Placental epithelial cell (primary cell): ENCODE results near the gene SLCO1C1. TPM values are rescaled to one million over a fixed set of nuclear protein-coding genes. Genes with fewer than 3 reads are reported as not detected.

Experiments
- total RNA-seq: library from RNA; depleted of rRNA; stranded (reverse); fragments of >200 nt; gene quantifications from 2 replicates; pipeline ENCODE4 v1.2.3, GENCODE V29; 2012

SLCO1C1 gene, protein sequence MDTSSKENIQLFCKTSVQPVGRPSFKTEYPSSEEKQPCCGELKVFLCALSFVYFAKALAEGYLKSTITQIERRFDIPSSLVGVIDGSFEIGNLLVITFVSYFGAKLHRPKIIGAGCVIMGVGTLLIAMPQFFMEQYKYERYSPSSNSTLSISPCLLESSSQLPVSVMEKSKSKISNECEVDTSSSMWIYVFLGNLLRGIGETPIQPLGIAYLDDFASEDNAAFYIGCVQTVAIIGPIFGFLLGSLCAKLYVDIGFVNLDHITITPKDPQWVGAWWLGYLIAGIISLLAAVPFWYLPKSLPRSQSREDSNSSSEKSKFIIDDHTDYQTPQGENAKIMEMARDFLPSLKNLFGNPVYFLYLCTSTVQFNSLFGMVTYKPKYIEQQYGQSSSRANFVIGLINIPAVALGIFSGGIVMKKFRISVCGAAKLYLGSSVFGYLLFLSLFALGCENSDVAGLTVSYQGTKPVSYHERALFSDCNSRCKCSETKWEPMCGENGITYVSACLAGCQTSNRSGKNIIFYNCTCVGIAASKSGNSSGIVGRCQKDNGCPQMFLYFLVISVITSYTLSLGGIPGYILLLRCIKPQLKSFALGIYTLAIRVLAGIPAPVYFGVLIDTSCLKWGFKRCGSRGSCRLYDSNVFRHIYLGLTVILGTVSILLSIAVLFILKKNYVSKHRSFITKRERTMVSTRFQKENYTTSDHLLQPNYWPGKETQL
- total RNA-seq = 0.39 and 0.54 TPM in 2 replicates

GRCh38 chr12:20695232-20695631 is at the start of gene SLCO1C1:
Gene SLCO1C1, plus strand, starts transcription at chr12:20695332. Its CDS starts 4,245 bp downstream, at chr12:20699577.

Other genes with a start within 250 kb of the SLCO1C1 start
- not detected in 2 replicates for gene SLCO1B3, start 115.4 kb downstream of the SLCO1C1 start, total RNA-seq